Measurements from ENCODE around the gene TMEM134. TPM values are rescaled to one million over a fixed set of nuclear protein-coding genes. Genes with fewer than 3 reads are reported as not detected.

TMEM134 gene
- total RNA-seq, 4 donors from 2014 or later = 109 to 205 (median 145) TPM

GRCh38 chr11:67503119-67504004, 34.3 kb upstream of the TMEM134 start:
- Histone ChIP-seq H3K36me3 (peaks cover 4 to 51% (median 8%) of the 10 kb centered on the region in 3 donors), H3K9me3 (no peaks in the 10 kb centered on the region), H3K4me1 (peaks cover 28 to 50% (median 41%) of the 10 kb centered on the region in 3 donors), H3K4me3 (peak overlapping the region; percentile 64 to 90 (median 68)), H3K27me3 (peaks cover 0 to 38% (median 0%) of the 10 kb centered on the region in 4 donors), H3K27ac (peak overlapping the region in 1 of 4 donors; percentile 96)
- intact Hi-C loops (cut with DNase I) = loop anchor here (5.0 kb wide), 1 partner anchor 101 kb away; the partner anchor contains the start of genes PPP1CA and TBC1D10C
- TF ChIP-seq, protein P1, sequence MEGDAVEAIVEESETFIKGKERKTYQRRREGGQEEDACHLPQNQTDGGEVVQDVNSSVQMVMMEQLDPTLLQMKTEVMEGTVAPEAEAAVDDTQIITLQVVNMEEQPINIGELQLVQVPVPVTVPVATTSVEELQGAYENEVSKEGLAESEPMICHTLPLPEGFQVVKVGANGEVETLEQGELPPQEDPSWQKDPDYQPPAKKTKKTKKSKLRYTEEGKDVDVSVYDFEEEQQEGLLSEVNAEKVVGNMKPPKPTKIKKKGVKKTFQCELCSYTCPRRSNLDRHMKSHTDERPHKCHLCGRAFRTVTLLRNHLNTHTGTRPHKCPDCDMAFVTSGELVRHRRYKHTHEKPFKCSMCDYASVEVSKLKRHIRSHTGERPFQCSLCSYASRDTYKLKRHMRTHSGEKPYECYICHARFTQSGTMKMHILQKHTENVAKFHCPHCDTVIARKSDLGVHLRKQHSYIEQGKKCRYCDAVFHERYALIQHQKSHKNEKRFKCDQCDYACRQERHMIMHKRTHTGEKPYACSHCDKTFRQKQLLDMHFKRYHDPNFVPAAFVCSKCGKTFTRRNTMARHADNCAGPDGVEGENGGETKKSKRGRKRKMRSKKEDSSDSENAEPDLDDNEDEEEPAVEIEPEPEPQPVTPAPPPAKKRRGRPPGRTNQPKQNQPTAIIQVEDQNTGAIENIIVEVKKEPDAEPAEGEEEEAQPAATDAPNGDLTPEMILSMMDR (IDR thresholded peaks at IDR 0.05) = no peak
- TF ChIP-seq POLR2A (IDR thresholded peaks at IDR 0.05) = no peak
- 67 to 78% methylated on average over 9 to 15 of the region's 19 CpGs for WGBS, 2 donors
- DNase-seq = no peak

DNA sequence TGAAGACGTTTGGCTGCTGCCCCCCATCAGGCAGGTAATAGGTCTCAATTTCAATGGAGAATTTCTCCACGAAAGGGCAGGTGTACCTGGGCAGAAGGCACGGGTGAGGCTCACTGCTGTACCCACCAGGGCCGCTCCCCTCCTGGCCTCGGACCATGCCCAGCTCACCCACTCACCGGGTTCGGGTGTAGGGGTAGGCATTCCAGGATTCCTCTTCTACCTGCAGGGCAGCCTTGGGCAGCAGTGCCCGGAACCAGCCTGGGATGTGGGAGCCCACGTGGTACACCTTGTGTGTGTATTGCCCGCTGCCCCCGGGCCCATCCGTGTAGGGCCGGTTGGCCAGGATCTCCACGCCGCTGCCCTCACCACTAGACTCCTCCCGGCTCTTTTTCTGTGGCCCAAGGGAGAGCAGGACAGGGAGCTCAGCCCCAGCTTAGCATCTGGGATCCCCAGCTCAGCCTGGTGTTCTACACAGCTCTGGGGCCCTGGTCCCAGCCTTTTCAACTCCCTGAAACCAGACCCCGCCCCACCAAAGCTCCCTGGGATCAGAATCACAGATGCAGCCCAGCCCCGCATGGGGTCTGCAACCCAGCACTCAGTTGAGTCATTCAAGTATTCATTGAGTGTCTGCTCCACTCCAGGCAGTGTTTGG, 33.4 kb upstream of the TMEM134 start:
- Histone ChIP-seq H3K4me1 (peaks cover 26 to 45% (median 39%) of the 10 kb centered on the region in 3 donors), H3K27me3 (peaks cover 0 to 38% (median 0%) of the 10 kb centered on the region in 4 donors), H3K36me3 (peaks cover 4 to 60% (median 8%) of the 10 kb centered on the region in 3 donors), H3K27ac (no peak overlapping the region), H3K9me3 (no peaks in the 10 kb centered on the region), H3K4me3 (no peak overlapping the region)
- WGBS, 2 donors = 90 to 97% methylated on average over 2 to 7 of the region's 18 CpGs
- DNase-seq = no peak
- intact Hi-C loops (cut with DNase I) = loop anchor here (5.0 kb wide), 1 partner anchor 100 kb away; the partner anchor contains the start of genes PPP1CA and TBC1D10C
- no peak for TF ChIP-seq POLR2A (IDR thresholded peaks at IDR 0.05)
- TF ChIP-seq, protein P1 (IDR thresholded peaks at IDR 0.05) = no peak

- WGBS, 2 donors = 95% methylated on average over 11 to 13 of the region's 18 CpGs
- TF ChIP-seq, protein P1 (IDR thresholded peaks at IDR 0.05) = no peak
- TF ChIP-seq POLR2A (IDR thresholded peaks at IDR 0.05) = no peak
Observed at GRCh38 chr11:67501854-67502253, 32.8 kb upstream of the TMEM134 start.

GRCh38 chr11:67500831-67501715, 32.0 kb upstream of the TMEM134 start:
- Histone ChIP-seq H3K4me1 (peaks cover 12 to 31% (median 25%) of the 10 kb centered on the region in 3 donors), H3K4me3 (no peak overlapping the region), H3K9me3 (no peaks in the 10 kb centered on the region), H3K27me3 (peaks cover 0 to 38% (median 0%) of the 10 kb centered on the region in 4 donors), H3K36me3 (peaks cover 4 to 67% (median 8%) of the 10 kb centered on the region in 3 donors), H3K27ac (no peak overlapping the region)
- no peak for DNase-seq
- TF ChIP-seq, protein P1 (IDR thresholded peaks at IDR 0.05) = no peak
- TF ChIP-seq POLR2A (IDR thresholded peaks at IDR 0.05) = no peak
- intact Hi-C loops (cut with DNase I) = loop anchor here (5.0 kb wide), 1 partner anchor 99 kb away; the partner anchor contains the start of genes PPP1CA and TBC1D10C
- 83 to 87% methylated on average over 7 to 9 of the region's 9 CpGs for WGBS, 2 donors

More at GRCh38 chr11:67501854-67502253, 32.8 kb upstream of the TMEM134 start:
- Histone ChIP-seq H3K27me3 (peaks cover 0 to 38% (median 0%) of the 10 kb centered on the region in 4 donors), H3K4me3 (no peak overlapping the region), H3K36me3 (peaks cover 4 to 64% (median 8%) of the 10 kb centered on the region in 3 donors), H3K4me1 (peaks cover 20 to 39% (median 33%) of the 10 kb centered on the region in 3 donors), H3K27ac (no peak overlapping the region), H3K9me3 (no peaks in the 10 kb centered on the region)
- intact Hi-C loops (cut with DNase I) = loop anchor here (5.0 kb wide), 1 partner anchor 100 kb away; the partner anchor contains the start of genes PPP1CA and TBC1D10C
- no peak for DNase-seq

Data from esophagus squamous epithelium (tissue), 5 donors.